ENCODE data around the gene PCSK2.

Gene PCSK2

GRCh38 chr20:17358854-17359253 lies 132.0 kb downstream of the PCSK2 start:
- H3K9ac ChIP-seq (ENCODE audit: low read depth in 1 of 2, low read length in 2 of 2): no peak overlapping the region
- H3K4me1 ChIP-seq (ENCODE audit: control insufficient read depth in 1 of 2, insufficient read depth in 2 of 2, low read length in 2 of 2): no peaks in the 10 kb centered on the region
- H3K27ac ChIP-seq (ENCODE audit: low read depth, low read length): no peak overlapping the region
- H3K4me3 ChIP-seq (ENCODE audit: low read depth in 1 of 2, low read length in 2 of 2): no peak overlapping the region
- H3K36me3 ChIP-seq (ENCODE audit: control insufficient read depth in 1 of 2, insufficient read depth in 2 of 2, low read length in 2 of 2): no peaks in the 10 kb centered on the region
- H3K9me3 ChIP-seq (ENCODE audit: control insufficient read depth in 1 of 2, low read length in 2 of 2): no peaks in the 10 kb centered on the region
- H3K27me3 ChIP-seq (ENCODE audit: control insufficient read depth in 1 of 2, insufficient read depth in 2 of 2, low read length in 2 of 2): no peaks in the 10 kb centered on the region

- Histone ChIP-seq H3K27ac (ENCODE audit: low read depth, low read length) (no peak overlapping the region), H3K9ac (ENCODE audit: low read depth in 1 of 2, low read length in 2 of 2) (no peak overlapping the region), H3K4me1 (ENCODE audit: control insufficient read depth in 1 of 2, insufficient read depth in 2 of 2, low read length in 2 of 2) (no peaks in the 10 kb centered on the region), H3K4me3 (ENCODE audit: low read depth in 1 of 2, low read length in 2 of 2) (no peak overlapping the region), H3K27me3 (ENCODE audit: control insufficient read depth in 1 of 2, insufficient read depth in 2 of 2, low read length in 2 of 2) (no peaks in the 10 kb centered on the region), H3K36me3 (ENCODE audit: control insufficient read depth in 1 of 2, insufficient read depth in 2 of 2, low read length in 2 of 2) (no peaks in the 10 kb centered on the region), H3K9me3 (ENCODE audit: control insufficient read depth in 1 of 2, low read length in 2 of 2) (no peaks in the 10 kb centered on the region)
These were observed 137.8 kb downstream of the PCSK2 start for GRCh38 chr20:17364681-17365080.

DNA sequence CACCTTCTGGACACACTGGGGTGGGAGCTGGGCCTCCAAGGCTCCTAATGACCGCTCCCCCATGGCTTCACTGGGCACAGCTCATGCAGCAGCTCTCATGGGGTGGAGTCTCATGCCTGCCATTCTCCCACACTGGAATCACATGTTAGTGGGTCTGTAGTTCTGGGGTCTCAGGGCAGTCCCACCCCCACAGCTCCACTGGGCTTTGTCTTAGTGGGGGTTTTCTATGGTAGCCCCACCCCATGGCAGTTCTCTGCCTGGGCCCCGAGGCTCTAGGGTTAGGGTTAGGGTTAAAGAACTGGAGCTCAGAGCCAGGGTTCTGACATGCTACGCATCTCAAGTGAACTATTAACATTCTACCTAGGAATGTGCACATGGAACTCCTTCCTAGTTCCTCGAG lies 139.0 kb downstream of the PCSK2 start:
- Histone ChIP-seq H3K27me3 (ENCODE audit: control insufficient read depth in 1 of 2, insufficient read depth in 2 of 2, low read length in 2 of 2) (no peaks in the 10 kb centered on the region), H3K9me3 (ENCODE audit: control insufficient read depth in 1 of 2, low read length in 2 of 2) (no peaks in the 10 kb centered on the region), H3K4me3 (ENCODE audit: low read depth in 1 of 2, low read length in 2 of 2) (no peak overlapping the region), H3K9ac (ENCODE audit: low read depth in 1 of 2, low read length in 2 of 2) (no peak overlapping the region), H3K4me1 (ENCODE audit: control insufficient read depth in 1 of 2, insufficient read depth in 2 of 2, low read length in 2 of 2) (no peaks in the 10 kb centered on the region), H3K27ac (ENCODE audit: low read depth, low read length) (no peak overlapping the region), H3K36me3 (ENCODE audit: control insufficient read depth in 1 of 2, insufficient read depth in 2 of 2, low read length in 2 of 2) (no peaks in the 10 kb centered on the region)

GRCh38 chr20:17369506-17369905 lies 142.7 kb downstream of the PCSK2 start:
- no peak overlapping the region for H3K4me3 ChIP-seq (ENCODE audit: low read depth in 1 of 2, low read length in 2 of 2)

GRCh38 chr20:17372806-17373440 lies 146.1 kb downstream of the PCSK2 start:
- Histone ChIP-seq H3K9ac (ENCODE audit: low read depth in 1 of 2, low read length in 2 of 2) (no peak overlapping the region), H3K4me1 (ENCODE audit: control insufficient read depth in 1 of 2, insufficient read depth in 2 of 2, low read length in 2 of 2) (no peaks in the 10 kb centered on the region), H3K27ac (ENCODE audit: low read depth, low read length) (no peak overlapping the region), H3K9me3 (ENCODE audit: control insufficient read depth in 1 of 2, low read length in 2 of 2) (no peaks in the 10 kb centered on the region), H3K27me3 (ENCODE audit: control insufficient read depth in 1 of 2, insufficient read depth in 2 of 2, low read length in 2 of 2) (no peaks in the 10 kb centered on the region), H3K36me3 (ENCODE audit: control insufficient read depth in 1 of 2, insufficient read depth in 2 of 2, low read length in 2 of 2) (no peaks in the 10 kb centered on the region), H3K4me3 (ENCODE audit: low read depth in 1 of 2, low read length in 2 of 2) (no peak overlapping the region)

More at GRCh38 chr20:17369506-17369905, 142.7 kb downstream of the PCSK2 start:
- no peak overlapping the region for H3K27ac ChIP-seq (ENCODE audit: low read depth, low read length)
- no peaks in the 10 kb centered on the region for H3K4me1 ChIP-seq (ENCODE audit: control insufficient read depth in 1 of 2, insufficient read depth in 2 of 2, low read length in 2 of 2)
- H3K36me3 ChIP-seq (ENCODE audit: control insufficient read depth in 1 of 2, insufficient read depth in 2 of 2, low read length in 2 of 2): no peaks in the 10 kb centered on the region
- no peak overlapping the region for H3K9ac ChIP-seq (ENCODE audit: low read depth in 1 of 2, low read length in 2 of 2)
- no peaks in the 10 kb centered on the region for H3K9me3 ChIP-seq (ENCODE audit: control insufficient read depth in 1 of 2, low read length in 2 of 2)
- H3K27me3 ChIP-seq (ENCODE audit: control insufficient read depth in 1 of 2, insufficient read depth in 2 of 2, low read length in 2 of 2): no peaks in the 10 kb centered on the region

DNA sequence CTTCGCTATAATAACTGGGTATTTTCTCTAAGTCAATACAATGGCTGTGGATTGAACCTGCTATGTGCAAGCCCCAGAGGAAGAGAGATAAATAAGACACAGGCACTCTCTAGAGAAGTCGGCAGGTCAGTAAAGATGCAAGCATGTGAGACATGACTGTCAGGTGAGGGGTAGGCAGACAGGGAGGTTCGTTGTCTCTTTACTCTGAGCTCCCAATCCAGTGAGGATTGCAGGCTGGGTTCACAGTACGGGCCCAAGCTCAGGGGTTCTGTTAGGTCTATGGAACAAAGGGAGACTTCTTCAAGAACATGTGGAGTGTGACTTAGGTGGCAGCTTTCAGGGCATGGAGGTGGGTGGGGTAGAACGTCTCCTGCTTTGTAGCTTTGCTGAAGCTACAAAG lies 147.2 kb downstream of the PCSK2 start:
- Histone ChIP-seq H3K36me3 (ENCODE audit: control insufficient read depth in 1 of 2, insufficient read depth in 2 of 2, low read length in 2 of 2) (no peaks in the 10 kb centered on the region), H3K9ac (ENCODE audit: low read depth in 1 of 2, low read length in 2 of 2) (no peak overlapping the region), H3K9me3 (ENCODE audit: control insufficient read depth in 1 of 2, low read length in 2 of 2) (no peaks in the 10 kb centered on the region), H3K27ac (ENCODE audit: low read depth, low read length) (no peak overlapping the region), H3K4me3 (ENCODE audit: low read depth in 1 of 2, low read length in 2 of 2) (no peak overlapping the region), H3K27me3 (ENCODE audit: control insufficient read depth in 1 of 2, insufficient read depth in 2 of 2, low read length in 2 of 2) (no peaks in the 10 kb centered on the region), H3K4me1 (ENCODE audit: control insufficient read depth in 1 of 2, insufficient read depth in 2 of 2, low read length in 2 of 2) (no peaks in the 10 kb centered on the region)

GRCh38 chr20:17376031-17376430 lies 149.2 kb downstream of the PCSK2 start:
- no peak overlapping the region for H3K27ac ChIP-seq (ENCODE audit: low read depth, low read length)
- H3K4me3 ChIP-seq (ENCODE audit: low read depth in 1 of 2, low read length in 2 of 2): no peak overlapping the region
- no peaks in the 10 kb centered on the region for H3K36me3 ChIP-seq (ENCODE audit: control insufficient read depth in 1 of 2, insufficient read depth in 2 of 2, low read length in 2 of 2)
- no peaks in the 10 kb centered on the region for H3K9me3 ChIP-seq (ENCODE audit: control insufficient read depth in 1 of 2, low read length in 2 of 2)
- no peaks in the 10 kb centered on the region for H3K27me3 ChIP-seq (ENCODE audit: control insufficient read depth in 1 of 2, insufficient read depth in 2 of 2, low read length in 2 of 2)
- H3K9ac ChIP-seq (ENCODE audit: low read depth in 1 of 2, low read length in 2 of 2): no peak overlapping the region
- no peaks in the 10 kb centered on the region for H3K4me1 ChIP-seq (ENCODE audit: control insufficient read depth in 1 of 2, insufficient read depth in 2 of 2, low read length in 2 of 2)

DNA sequence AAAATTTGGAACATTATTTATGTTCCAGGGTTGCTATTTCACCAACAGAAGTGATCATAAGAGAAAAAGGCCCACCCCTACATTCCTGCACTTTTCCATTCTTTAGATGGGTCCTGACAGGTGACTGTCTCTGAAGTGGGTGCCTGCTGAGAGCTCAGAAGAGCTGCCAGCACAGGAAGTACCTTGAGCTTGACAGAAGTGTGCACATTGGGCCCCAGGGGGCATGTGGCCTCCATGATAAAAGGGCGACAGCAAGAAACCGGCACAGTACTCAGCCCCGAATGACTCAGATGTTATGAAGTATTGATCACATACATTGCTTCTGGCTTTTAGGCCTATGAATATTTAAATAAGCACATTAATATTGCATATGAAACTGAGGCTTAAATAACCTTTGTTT lies 150.4 kb downstream of the PCSK2 start:
- no peak overlapping the region for H3K27ac ChIP-seq (ENCODE audit: low read depth, low read length)
- no peak overlapping the region for H3K9ac ChIP-seq (ENCODE audit: low read depth in 1 of 2, low read length in 2 of 2)
- H3K36me3 ChIP-seq (ENCODE audit: control insufficient read depth in 1 of 2, insufficient read depth in 2 of 2, low read length in 2 of 2): no peaks in the 10 kb centered on the region
- no peaks in the 10 kb centered on the region for H3K27me3 ChIP-seq (ENCODE audit: control insufficient read depth in 1 of 2, insufficient read depth in 2 of 2, low read length in 2 of 2)
- H3K4me3 ChIP-seq (ENCODE audit: low read depth in 1 of 2, low read length in 2 of 2): no peak overlapping the region
- no peaks in the 10 kb centered on the region for H3K9me3 ChIP-seq (ENCODE audit: control insufficient read depth in 1 of 2, low read length in 2 of 2)
- no peaks in the 10 kb centered on the region for H3K4me1 ChIP-seq (ENCODE audit: control insufficient read depth in 1 of 2, insufficient read depth in 2 of 2, low read length in 2 of 2)

DNA sequence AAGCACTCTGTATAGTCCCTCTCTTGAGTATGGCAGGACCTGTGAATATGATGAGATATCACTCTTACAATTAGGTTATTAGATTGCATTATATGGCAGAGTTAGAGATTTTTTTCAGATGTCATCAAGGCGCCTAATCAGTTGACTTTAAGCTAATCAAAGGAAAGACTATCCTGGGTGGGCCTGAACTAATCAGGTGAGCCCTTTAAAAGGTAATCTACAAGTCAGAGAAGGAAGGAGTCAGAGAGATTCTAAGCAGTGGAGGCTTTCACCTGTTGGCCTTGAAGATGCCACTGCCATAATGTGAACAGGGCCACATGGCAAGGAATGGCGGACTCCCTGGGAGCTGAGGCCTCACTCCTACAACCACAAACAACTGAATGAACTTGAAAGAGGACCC lies 152.8 kb downstream of the PCSK2 start:
- no peak overlapping the region for H3K4me3 ChIP-seq (ENCODE audit: low read depth in 1 of 2, low read length in 2 of 2)
- H3K27ac ChIP-seq (ENCODE audit: low read depth, low read length): no peak overlapping the region
- H3K9me3 ChIP-seq (ENCODE audit: control insufficient read depth in 1 of 2, low read length in 2 of 2): no peaks in the 10 kb centered on the region
- no peaks in the 10 kb centered on the region for H3K36me3 ChIP-seq (ENCODE audit: control insufficient read depth in 1 of 2, insufficient read depth in 2 of 2, low read length in 2 of 2)
- no peaks in the 10 kb centered on the region for H3K27me3 ChIP-seq (ENCODE audit: control insufficient read depth in 1 of 2, insufficient read depth in 2 of 2, low read length in 2 of 2)
- no peaks in the 10 kb centered on the region for H3K4me1 ChIP-seq (ENCODE audit: control insufficient read depth in 1 of 2, insufficient read depth in 2 of 2, low read length in 2 of 2)
- H3K9ac ChIP-seq (ENCODE audit: low read depth in 1 of 2, low read length in 2 of 2): no peak overlapping the region

- Histone ChIP-seq H3K9me3 (ENCODE audit: control insufficient read depth in 1 of 2, low read length in 2 of 2) (no peaks in the 10 kb centered on the region), H3K4me3 (ENCODE audit: low read depth in 1 of 2, low read length in 2 of 2) (no peak overlapping the region), H3K4me1 (ENCODE audit: control insufficient read depth in 1 of 2, insufficient read depth in 2 of 2, low read length in 2 of 2) (no peaks in the 10 kb centered on the region), H3K27ac (ENCODE audit: low read depth, low read length) (no peak overlapping the region), H3K36me3 (ENCODE audit: control insufficient read depth in 1 of 2, insufficient read depth in 2 of 2, low read length in 2 of 2) (no peaks in the 10 kb centered on the region), H3K27me3 (ENCODE audit: control insufficient read depth in 1 of 2, insufficient read depth in 2 of 2, low read length in 2 of 2) (no peaks in the 10 kb centered on the region), H3K9ac (ENCODE audit: low read depth in 1 of 2, low read length in 2 of 2) (no peak overlapping the region)
These were observed 154.0 kb downstream of the PCSK2 start for GRCh38 chr20:17380801-17381200.

DNA sequence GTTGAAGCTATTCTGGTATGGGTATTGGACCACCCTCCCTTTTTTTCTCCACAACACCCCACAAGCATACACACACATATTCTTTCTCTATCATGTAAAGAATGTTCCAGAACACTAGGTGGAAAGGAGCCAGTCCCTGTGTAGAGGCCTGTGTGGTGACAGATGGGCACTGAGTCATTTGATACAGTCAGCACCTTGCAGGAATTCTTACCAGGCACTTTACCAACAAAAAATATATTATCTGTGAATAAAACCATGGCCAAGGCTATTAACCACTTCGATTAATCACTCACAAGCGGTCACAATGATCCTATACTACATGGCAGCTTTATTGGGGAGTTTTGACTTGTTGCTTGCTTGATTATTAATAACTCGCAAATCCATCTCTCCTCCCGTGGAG lies 154.9 kb downstream of the PCSK2 start:
- no peaks in the 10 kb centered on the region for H3K9me3 ChIP-seq (ENCODE audit: control insufficient read depth in 1 of 2, low read length in 2 of 2)
- no peak overlapping the region for H3K27ac ChIP-seq (ENCODE audit: low read depth, low read length)
- H3K9ac ChIP-seq (ENCODE audit: low read depth in 1 of 2, low read length in 2 of 2): no peak overlapping the region
- H3K4me3 ChIP-seq (ENCODE audit: low read depth in 1 of 2, low read length in 2 of 2): no peak overlapping the region
- no peaks in the 10 kb centered on the region for H3K4me1 ChIP-seq (ENCODE audit: control insufficient read depth in 1 of 2, insufficient read depth in 2 of 2, low read length in 2 of 2)
- H3K36me3 ChIP-seq (ENCODE audit: control insufficient read depth in 1 of 2, insufficient read depth in 2 of 2, low read length in 2 of 2): no peaks in the 10 kb centered on the region
- no peaks in the 10 kb centered on the region for H3K27me3 ChIP-seq (ENCODE audit: control insufficient read depth in 1 of 2, insufficient read depth in 2 of 2, low read length in 2 of 2)
